A673 (cell line): ENCODE measurements around the gene IGSF6. TPM values are rescaled to one million over a fixed set of nuclear protein-coding genes. Genes with fewer than 3 reads are reported as not detected.

ENCODE experiments used
- BruUV-seq: library from RNA; stranded (reverse); fragments of 400-500 nt; replicated peaks from 2 replicates; lab custom pipeline; 2021; lab: Mats Ljungman, UMichigan
- CTCF ChIA-PET: fragments of 300-600 bp; sonication (Branson Sonifier 250); formaldehyde crosslinking; loops from one replicate; lab custom pipeline; 2022; ENCODE audit warnings: antibody characterized with exemption; lab: Charles Lee
- POLR2A ChIA-PET: fragments of 300-600 bp; sonication (Branson Sonifier 250); formaldehyde crosslinking; loops from one replicate; lab custom pipeline; 2022; ENCODE audit warnings: antibody characterized with exemption; ENCODE audit not compliant: low non-redundant PET; lab: Charles Lee
- DNase-seq: peaks from one replicate; pipeline ENCODE4 v3.0.0-alpha.2; 2015; ENCODE audit warnings: low spot score
- H3K27ac ChIP-seq: fragments of 200-600 bp; sonication (generic); 2 replicates; pipeline ENCODE4 v1.5.1; 2016; ENCODE audit warnings: mixed run types, low read depth, mild to moderate bottlenecking, mixed read lengths, antibody characterized with exemption, low read length; ENCODE audit not compliant: poor library complexity, severe bottlenecking
- H3K27me3 ChIP-seq: fragments of 200-600 bp; sonication (generic); replicated peaks from 2 replicates; pipeline ENCODE4 v1.6.1; 2017; ENCODE audit warnings: mixed run types, low read depth, mild to moderate bottlenecking, mixed read lengths, antibody characterized with exemption, low read length; ENCODE audit not compliant: insufficient read depth, poor library complexity
- H3K36me3 ChIP-seq: fragments of 200-600 bp; sonication (generic); 2 replicates; pipeline ENCODE4 v1.6.1; 2016; ENCODE audit warnings: mixed run types, mild to moderate bottlenecking, mixed read lengths, antibody characterized with exemption, low read length; ENCODE audit not compliant: insufficient read depth, poor library complexity, severe bottlenecking
- H3K4me1 ChIP-seq: fragments of 200-600 bp; sonication (generic); 2 replicates; pipeline ENCODE4 v1.6.1; 2017; ENCODE audit warnings: mixed run types, mild to moderate bottlenecking, mixed read lengths, antibody characterized with exemption, low read length; ENCODE audit not compliant: insufficient read depth, poor library complexity, severe bottlenecking
- H3K4me3 ChIP-seq: fragments of 200-600 bp; sonication (generic); 2 replicates; pipeline ENCODE4 v1.5.1; 2016; ENCODE audit warnings: low read depth, mixed run types, mild to moderate bottlenecking, mixed read lengths, low read length; ENCODE audit not compliant: poor library complexity, severe bottlenecking
- H3K9me3 ChIP-seq: fragments of 200-600 bp; sonication (generic); 2 replicates; pipeline ENCODE4 v1.6.1; 2016; ENCODE audit warnings: mixed run types, low read depth, mild to moderate bottlenecking, mixed read lengths, antibody characterized with exemption, low read length; ENCODE audit not compliant: poor library complexity, severe bottlenecking
- EZH2 ChIP-seq: fragments of 200-600 bp; sonication (generic); IDR thresholded peaks from 2 replicates; pipeline ENCODE4 v1.6.1; 2017; ENCODE audit warnings: borderline replicate concordance, low read depth, mild to moderate bottlenecking, mixed read lengths, antibody characterized with exemption, low read length; ENCODE audit not compliant: poor library complexity, severe bottlenecking
- intact Hi-C: fragments of 100-400 bp; cut with micrococcal nuclease; formaldehyde crosslinking; loops from one replicate; pipeline ENCODE4 v1.10.0; 2022; ENCODE audit not compliant: unreplicated experiment
- total RNA-seq: library from RNA; stranded (reverse); gene quantifications from 2 replicates; pipeline ENCODE4 v1.2.3, GENCODE V29; 2021
- TF ChIP-seq, protein P1 (sequence below): fragments of 300-800, 200-600 bp; sonication (generic); conservative IDR thresholded peaks from 2 replicates; pipeline ENCODE4 v1.5.1; 2017; ENCODE audit warnings: low read depth, mild to moderate bottlenecking, antibody characterized with exemption, low read length, moderate library complexity, mixed read lengths

The IGSF6 gene
- total RNA-seq, 1 experiment from 2014 or later = not detected

GRCh38 chr16:21598701-21599121, 53.7 kb downstream of the IGSF6 start:
- no peak for TF ChIP-seq EZH2
- TF ChIP-seq, protein P1, sequence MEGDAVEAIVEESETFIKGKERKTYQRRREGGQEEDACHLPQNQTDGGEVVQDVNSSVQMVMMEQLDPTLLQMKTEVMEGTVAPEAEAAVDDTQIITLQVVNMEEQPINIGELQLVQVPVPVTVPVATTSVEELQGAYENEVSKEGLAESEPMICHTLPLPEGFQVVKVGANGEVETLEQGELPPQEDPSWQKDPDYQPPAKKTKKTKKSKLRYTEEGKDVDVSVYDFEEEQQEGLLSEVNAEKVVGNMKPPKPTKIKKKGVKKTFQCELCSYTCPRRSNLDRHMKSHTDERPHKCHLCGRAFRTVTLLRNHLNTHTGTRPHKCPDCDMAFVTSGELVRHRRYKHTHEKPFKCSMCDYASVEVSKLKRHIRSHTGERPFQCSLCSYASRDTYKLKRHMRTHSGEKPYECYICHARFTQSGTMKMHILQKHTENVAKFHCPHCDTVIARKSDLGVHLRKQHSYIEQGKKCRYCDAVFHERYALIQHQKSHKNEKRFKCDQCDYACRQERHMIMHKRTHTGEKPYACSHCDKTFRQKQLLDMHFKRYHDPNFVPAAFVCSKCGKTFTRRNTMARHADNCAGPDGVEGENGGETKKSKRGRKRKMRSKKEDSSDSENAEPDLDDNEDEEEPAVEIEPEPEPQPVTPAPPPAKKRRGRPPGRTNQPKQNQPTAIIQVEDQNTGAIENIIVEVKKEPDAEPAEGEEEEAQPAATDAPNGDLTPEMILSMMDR = no peak
- H3K27ac ChIP-seq = peak overlapping the region; percentile 95
- H3K4me3 ChIP-seq = peak overlapping the region; percentile 94
- intact Hi-C loops = loop anchor here (5.0 kb wide), 1 partner anchor 44 kb away; no protein-coding TSS in a partner anchor
- H3K36me3 ChIP-seq = no peaks in the 10 kb centered on the region
- TSS peak; percentile 93 for BruUV-seq
- no peak for DNase-seq
- CTCF ChIA-PET = no interaction called here
- H3K9me3 ChIP-seq = no peaks in the 10 kb centered on the region
- peaks cover 16% of the 10 kb centered on the region for H3K4me1 ChIP-seq
- POLR2A ChIA-PET = no interaction called here
- no peaks in the 10 kb centered on the region for H3K27me3 ChIP-seq

DNA sequence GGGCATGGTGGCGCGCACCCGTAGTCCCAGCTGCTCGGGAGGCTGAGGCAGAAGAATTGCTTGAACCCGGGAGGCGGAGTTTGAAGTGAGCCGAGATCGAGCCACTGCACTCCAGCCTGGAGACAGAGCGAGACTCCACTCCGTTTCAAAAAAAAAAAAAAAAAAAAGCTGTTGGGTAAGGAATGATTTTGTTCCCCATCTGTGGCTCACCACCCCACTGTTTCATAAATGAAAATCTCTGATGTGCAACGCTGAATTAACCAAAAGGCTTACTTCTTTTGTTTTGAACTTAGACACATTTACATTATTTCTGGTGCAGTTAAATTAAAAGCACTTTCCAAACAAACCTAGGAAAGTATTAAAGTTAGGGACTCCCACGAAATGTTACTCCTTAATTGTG, 54.2 kb downstream of the IGSF6 start:
- no peak for TF ChIP-seq EZH2
- TF ChIP-seq, protein P1 = no peak
- Histone ChIP-seq H3K9me3 (no peaks in the 10 kb centered on the region), H3K4me1 (peaks cover 16% of the 10 kb centered on the region), H3K36me3 (no peaks in the 10 kb centered on the region), H3K27ac (no peak overlapping the region), H3K4me3 (peak overlapping the region; percentile 94), H3K27me3 (no peaks in the 10 kb centered on the region)
- ChIA-PET CTCF (no interaction called here), POLR2A (no interaction called here)
- intact Hi-C loops = loop anchor here (5.0 kb wide), 1 partner anchor 44 kb away; no protein-coding TSS in a partner anchor
- DNase-seq = no peak
- no TSS peak for BruUV-seq

DNA sequence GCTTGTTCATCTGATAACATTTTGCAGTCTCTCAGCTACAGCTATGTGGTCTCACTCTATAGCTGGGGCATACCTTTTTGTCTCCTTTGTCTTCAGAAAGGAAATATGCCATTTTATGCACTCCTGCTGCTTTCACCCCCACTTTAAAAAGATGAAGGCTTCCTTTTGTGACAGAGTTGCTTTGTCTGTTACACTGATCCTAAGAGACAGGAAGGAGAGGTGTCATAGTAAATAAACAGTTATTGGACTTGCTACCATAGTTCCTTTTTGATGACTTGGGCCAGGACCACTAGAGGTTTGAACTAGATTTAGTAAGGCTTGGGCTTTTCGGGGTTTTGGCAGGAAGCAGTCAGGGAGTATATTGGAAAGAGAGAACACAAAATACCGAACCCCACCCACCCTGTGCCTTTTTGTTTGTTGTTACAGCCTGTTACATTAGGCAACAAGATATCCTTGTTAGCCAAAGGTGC, 54.8 kb downstream of the IGSF6 start:
- CTCF ChIA-PET = no interaction called here

More for the DNA sequence above, 54.8 kb downstream of the IGSF6 start:
- no peak for TF ChIP-seq EZH2
- TF ChIP-seq, protein P1 = no peak
- intact Hi-C loops = loop anchor here (5.0 kb wide), 1 partner anchor 45 kb away; no protein-coding TSS in a partner anchor
- POLR2A ChIA-PET = no interaction called here
- Histone ChIP-seq H3K36me3 (no peaks in the 10 kb centered on the region), H3K9me3 (no peaks in the 10 kb centered on the region), H3K4me1 (peaks cover 16% of the 10 kb centered on the region), H3K27me3 (no peaks in the 10 kb centered on the region), H3K4me3 (no peak overlapping the region), H3K27ac (no peak overlapping the region)
- BruUV-seq = no TSS peak
- DNase-seq = no peak
